Endometrial microvascular endothelial cells (primary cell): Measurements from ENCODE around the gene TLK2. TPM values are rescaled to one million over a fixed set of nuclear protein-coding genes. Genes with fewer than 3 reads are reported as not detected.
"Not testable (repeated sequence)": the region's sequence is repeated elsewhere in the genome, so short reads cannot be mapped to it uniquely, and the experiment has no call there.

Source experiments
- in situ Hi-C: cut with HindIII; loops from 2 replicates; pipeline ENCODE4 v1.10.0; 2017; ENCODE audit warnings: low sequenced_read_pairs, low pct_unique_long_range_greater_than_20kb; ENCODE audit errors: inconsistent ontology term
- total RNA-seq: library from RNA; depleted of rRNA; stranded (reverse); fragments of >200 nt; gene quantifications from one replicate; pipeline ENCODE4 v1.2.3, GENCODE V29; 2015; ENCODE audit errors: inconsistent ontology term

TLK2 gene
- 39.2 TPM for total RNA-seq

- in situ Hi-C loops: no loop called here
Observed at GRCh38 chr17:62478424-62478879, at the start of gene TLK2. Gene TLK2 (plus strand): TSS chr17:62478825. CDS start chr17:62481126, 2,301 bp downstream.

GRCh38 chr17:62435251-62435650, 43.4 kb upstream of the TLK2 start:
- in situ Hi-C loops: not testable (repeated sequence)

- in situ Hi-C loops: not testable (repeated sequence)
Observed at GRCh38 chr17:62441181-62441580, 37.4 kb upstream of the TLK2 start.

GRCh38 chr17:62444063-62444462, 34.6 kb upstream of the TLK2 start:
- in situ Hi-C loops: no loop called here

- in situ Hi-C loops: not testable (repeated sequence)
Observed at GRCh38 chr17:62445791-62446190, 32.8 kb upstream of the TLK2 start.

GRCh38 chr17:62452195-62452594, 26.4 kb upstream of the TLK2 start:
- in situ Hi-C loops: not testable (repeated sequence)

GRCh38 chr17:62453041-62453440, 25.6 kb upstream of the TLK2 start:
- in situ Hi-C loops: not testable (repeated sequence)

- in situ Hi-C loops: not testable (repeated sequence)
Observed at GRCh38 chr17:62453656-62454055, 25.0 kb upstream of the TLK2 start.

- in situ Hi-C loops: not testable (repeated sequence)
Observed at GRCh38 chr17:62454111-62454510, 24.5 kb upstream of the TLK2 start.

GRCh38 chr17:62456016-62456415, 22.6 kb upstream of the TLK2 start:
- in situ Hi-C loops: no loop called here

- in situ Hi-C loops: not testable (repeated sequence)
Observed at GRCh38 chr17:62458483-62458882, 20.1 kb upstream of the TLK2 start.

- in situ Hi-C loops: not testable (repeated sequence)
Observed at GRCh38 chr17:62464422-62464821, 14.2 kb upstream of the TLK2 start.

- in situ Hi-C loops: not testable (repeated sequence)
Observed at GRCh38 chr17:62465271-62465670, 13.4 kb upstream of the TLK2 start.

GRCh38 chr17:62470666-62471379, 7.8 kb upstream of the TLK2 start:
- in situ Hi-C loops: not testable (repeated sequence)

GRCh38 chr17:62471380-62471880, 7.2 kb upstream of the TLK2 start:
- in situ Hi-C loops: not testable (repeated sequence)

GRCh38 chr17:62473030-62473982, 5.3 kb upstream of the TLK2 start:
- in situ Hi-C loops: not testable (repeated sequence)

- in situ Hi-C loops: not testable (repeated sequence)
Observed at GRCh38 chr17:62477111-62477510, 1.5 kb upstream of the TLK2 start.

GRCh38 chr17:62477718-62478408, 762 bp upstream of the TLK2 start:
- in situ Hi-C loops: not testable (repeated sequence)
